Mononuclear cell (primary cell): ENCODE measurements around the gene CASP10. TPM values are rescaled to one million over a fixed set of nuclear protein-coding genes. Genes with fewer than 3 reads are reported as not detected.

Experiments
- H3K27me3 ChIP-seq: 2 replicates; pipeline ENCODE4 v1.6.0; 2011; ENCODE audit warnings: low read length, control low read depth; ENCODE audit not compliant: insufficient read depth
- H3K4me1 ChIP-seq: 2 replicates; pipeline ENCODE4 v1.5.1; 2011; ENCODE audit warnings: mild to moderate bottlenecking, low read length, control low read depth; ENCODE audit not compliant: insufficient read depth
- H3K4me3 ChIP-seq: 2 replicates; pipeline ENCODE4 v1.5.1; 2011; ENCODE audit warnings: mild to moderate bottlenecking, low read length, moderate library complexity
- H3K9me3 ChIP-seq: 2 replicates; pipeline ENCODE4 v1.5.1; 2011; ENCODE audit warnings: low read depth, mild to moderate bottlenecking, control low read depth, low read length
- total RNA-seq: library from RNA; depleted of rRNA; stranded (reverse); fragments of >200 nt; gene quantifications from one replicate; pipeline ENCODE4 v1.2.3, GENCODE V29; 2012

The CASP10 gene
- total RNA-seq, 1 donor: 29.7 TPM

GRCh38 chr2:201266629-201267028 lies 83.7 kb downstream of the CASP10 start:
- H3K27me3 ChIP-seq: no peaks in the 10 kb centered on the region
- H3K4me3 ChIP-seq: no peak overlapping the region
- peaks cover 76% of the 10 kb centered on the region for H3K4me1 ChIP-seq
- H3K9me3 ChIP-seq: no peaks in the 10 kb centered on the region

- Histone ChIP-seq H3K27me3 (no peaks in the 10 kb centered on the region), H3K9me3 (no peaks in the 10 kb centered on the region), H3K4me3 (no peak overlapping the region), H3K4me1 (peaks cover 79% of the 10 kb centered on the region)
Observed at GRCh38 chr2:201267278-201268030, 84.5 kb downstream of the CASP10 start.

- no peak overlapping the region for H3K4me3 ChIP-seq
- H3K27me3 ChIP-seq: no peaks in the 10 kb centered on the region
- H3K9me3 ChIP-seq: no peaks in the 10 kb centered on the region
- H3K4me1 ChIP-seq: peaks cover 73% of the 10 kb centered on the region
Observed at GRCh38 chr2:201269764-201270163, 86.8 kb downstream of the CASP10 start.

GRCh38 chr2:201270293-201271001 lies 87.5 kb downstream of the CASP10 start:
- no peaks in the 10 kb centered on the region for H3K27me3 ChIP-seq
- no peak overlapping the region for H3K4me3 ChIP-seq
- H3K9me3 ChIP-seq: no peaks in the 10 kb centered on the region
- H3K4me1 ChIP-seq: peaks cover 66% of the 10 kb centered on the region

GRCh38 chr2:201271917-201272316 lies 89.0 kb downstream of the CASP10 start:
- H3K9me3 ChIP-seq: no peaks in the 10 kb centered on the region
- no peak overlapping the region for H3K4me3 ChIP-seq
- H3K4me1 ChIP-seq: peaks cover 52% of the 10 kb centered on the region
- no peaks in the 10 kb centered on the region for H3K27me3 ChIP-seq

GRCh38 chr2:201273330-201273983 lies 90.5 kb downstream of the CASP10 start:
- Histone ChIP-seq H3K27me3 (no peaks in the 10 kb centered on the region), H3K9me3 (no peaks in the 10 kb centered on the region), H3K4me1 (peaks cover 38% of the 10 kb centered on the region), H3K4me3 (no peak overlapping the region)

- no peak overlapping the region for H3K4me3 ChIP-seq
- H3K27me3 ChIP-seq: no peaks in the 10 kb centered on the region
- peaks cover 35% of the 10 kb centered on the region for H3K4me1 ChIP-seq
- no peaks in the 10 kb centered on the region for H3K9me3 ChIP-seq
Observed at GRCh38 chr2:201275069-201275468, 92.1 kb downstream of the CASP10 start.

- no peaks in the 10 kb centered on the region for H3K9me3 ChIP-seq
- H3K4me1 ChIP-seq: peaks cover 34% of the 10 kb centered on the region
- no peaks in the 10 kb centered on the region for H3K27me3 ChIP-seq
- no peak overlapping the region for H3K4me3 ChIP-seq
Observed at GRCh38 chr2:201275990-201276389, 93.0 kb downstream of the CASP10 start.

GRCh38 chr2:201276511-201276910 lies 93.6 kb downstream of the CASP10 start:
- Histone ChIP-seq H3K4me1 (peaks cover 29% of the 10 kb centered on the region), H3K4me3 (no peak overlapping the region), H3K9me3 (no peaks in the 10 kb centered on the region), H3K27me3 (no peaks in the 10 kb centered on the region)

Other genes with a start within 250 kb of the CASP10 start
- gene ORC2, start 219.5 kb upstream of the CASP10 start, total RNA-seq: 12.1 TPM
- 39.3 TPM for gene HYCC2, start 111.5 kb upstream of the CASP10 start, total RNA-seq
- 13.9 TPM for gene NDUFB3, start 111.1 kb upstream of the CASP10 start, total RNA-seq
- gene CFLAR, start 67.0 kb upstream of the CASP10 start, total RNA-seq: 376 TPM
- gene CASP8, start 77.4 kb downstream of the CASP10 start, total RNA-seq: 129 TPM
- 9.6 TPM for gene FLACC1, start 174.2 kb downstream of the CASP10 start, total RNA-seq